Mammary epithelial cell (primary cell): ENCODE results near the gene TMEM248.

Experiments
- CTCF ChIP-seq, 2 donors: IDR thresholded peaks in 1 of 2; conservative IDR thresholded peaks in 1 of 2; 2 replicates each; pipeline ENCODE4 v1.5.1; 2011 to 2012; ENCODE audit warnings: inconsistent platforms in 2 of 2, low read length in 2 of 2, mild to moderate bottlenecking in 2 of 2, control low read depth in 1 of 2, low read depth in 1 of 2; ENCODE audit not compliant: insufficient read depth in 1 of 2; ENCODE audit errors: extremely low read depth in 1 of 2
- EZH2 ChIP-seq: IDR thresholded peaks from 2 replicates; pipeline ENCODE4 v1.6.1; 2012; ENCODE audit warnings: low read length, inconsistent platforms, borderline replicate concordance

GRCh38 chr7:66910789-66911188, 10.2 kb upstream of the TMEM248 start:
- TF ChIP-seq CTCF (conservative IDR thresholded peaks at IDR 0.05 in 1 of 2, IDR thresholded peaks at IDR 0.05 in 1 of 2; ENCODE audit: extremely low read depth in 1 of 2, insufficient read depth in 1 of 2, low read depth in 1 of 2, low read length in 2 of 2) (no peak), EZH2 (no peak)
